GM15510 (cell line): ENCODE data around the gene AIP.

Experiments used
- POLR2A ChIP-seq: IDR thresholded peaks from 3 replicates; pipeline ENCODE4 v1.6.1; 2011; ENCODE audit warnings: borderline replicate concordance; ENCODE audit not compliant: insufficient read length; ENCODE audit errors: extremely low read depth

Gene AIP

DNA sequence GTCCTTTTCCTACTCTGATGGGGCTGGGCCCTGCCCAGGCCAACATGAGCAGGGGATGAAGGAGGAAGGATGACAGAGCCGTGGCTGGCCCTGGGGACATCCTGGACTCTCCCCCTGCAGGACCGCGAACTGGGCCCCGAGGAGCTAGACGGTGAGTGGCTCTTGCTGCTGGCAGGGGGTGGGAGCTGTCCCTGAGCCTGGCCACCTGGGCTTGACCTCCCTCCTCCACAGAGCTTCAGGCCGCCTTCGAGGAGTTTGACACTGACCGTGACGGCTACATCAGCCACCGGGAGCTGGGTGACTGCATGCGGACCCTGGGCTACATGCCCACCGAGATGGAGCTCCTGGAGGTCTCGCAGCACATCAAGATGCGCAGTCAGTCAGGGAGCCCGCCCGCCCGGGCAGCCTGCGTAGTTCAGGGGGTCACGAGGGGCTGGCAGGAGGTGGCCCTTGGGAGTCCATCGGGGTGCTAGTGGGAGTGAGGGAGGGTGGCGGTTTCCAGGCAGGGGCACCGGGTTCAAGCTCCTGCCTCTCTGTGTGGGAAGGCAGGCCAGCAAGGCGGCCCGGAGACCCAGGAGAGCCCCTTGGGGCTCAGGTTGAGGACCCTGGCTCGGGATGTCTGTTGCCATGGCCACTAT lies 26.6 kb upstream of the AIP start:
- no peak for TF ChIP-seq POLR2A

DNA sequence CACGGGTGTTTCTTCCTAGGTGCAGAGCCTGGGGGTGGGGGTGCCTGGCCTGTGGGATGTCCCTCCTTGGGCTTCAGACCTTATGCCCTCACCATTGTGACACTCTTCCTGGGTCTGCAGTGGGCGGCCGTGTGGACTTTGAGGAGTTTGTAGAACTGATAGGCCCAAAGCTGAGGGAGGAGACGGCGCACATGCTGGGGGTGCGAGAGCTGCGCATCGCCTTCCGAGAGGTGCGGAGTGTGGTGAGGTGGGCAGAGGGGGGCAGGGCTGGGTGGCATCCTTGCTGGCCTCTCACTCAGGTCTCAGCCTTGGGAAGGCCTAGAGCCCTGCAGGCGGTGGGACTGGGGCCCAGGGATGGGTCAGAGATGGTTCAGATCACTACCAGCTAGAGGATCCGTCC lies 25.4 kb upstream of the AIP start:
- no peak for TF ChIP-seq POLR2A

DNA sequence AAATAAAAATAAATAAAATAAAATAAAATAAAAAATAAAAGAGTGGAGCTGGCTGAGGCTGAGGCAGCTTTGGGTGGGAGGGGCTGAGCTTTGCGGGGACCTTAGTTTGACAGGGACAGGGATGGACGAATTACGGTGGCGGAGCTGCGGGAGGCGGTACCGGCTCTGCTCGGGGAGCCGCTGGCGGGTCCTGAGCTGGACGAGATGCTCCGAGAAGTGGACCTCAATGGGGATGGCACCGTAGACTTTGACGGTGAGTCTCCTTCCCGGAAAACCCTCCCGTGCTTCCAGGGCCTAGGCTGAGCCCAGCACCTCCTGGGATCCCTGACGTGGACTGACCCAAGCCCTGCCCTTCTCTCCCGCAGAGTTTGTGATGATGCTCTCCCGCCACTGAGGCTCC lies 24.6 kb upstream of the AIP start:
- no peak for TF ChIP-seq POLR2A

DNA sequence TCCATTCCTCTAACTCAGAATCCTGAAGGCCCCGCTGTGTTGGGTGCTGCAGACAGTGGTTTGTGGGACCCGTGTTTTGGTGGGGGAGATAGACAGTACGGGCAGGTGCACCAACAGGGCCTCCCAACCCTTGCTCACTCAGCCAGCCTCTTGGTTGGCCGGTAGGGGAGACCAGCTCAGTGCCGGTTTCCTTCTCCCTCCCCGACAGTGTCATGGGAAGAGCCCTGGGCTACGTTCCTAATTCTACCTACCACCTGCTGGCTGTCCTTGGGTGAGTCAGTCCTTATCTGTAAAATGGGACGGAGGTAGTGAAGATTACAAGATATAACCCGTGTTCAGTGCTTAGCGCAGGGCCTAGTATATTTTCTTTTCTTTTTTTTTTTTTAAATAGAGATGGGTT lies 19.6 kb upstream of the AIP start:
- no peak for TF ChIP-seq POLR2A

DNA sequence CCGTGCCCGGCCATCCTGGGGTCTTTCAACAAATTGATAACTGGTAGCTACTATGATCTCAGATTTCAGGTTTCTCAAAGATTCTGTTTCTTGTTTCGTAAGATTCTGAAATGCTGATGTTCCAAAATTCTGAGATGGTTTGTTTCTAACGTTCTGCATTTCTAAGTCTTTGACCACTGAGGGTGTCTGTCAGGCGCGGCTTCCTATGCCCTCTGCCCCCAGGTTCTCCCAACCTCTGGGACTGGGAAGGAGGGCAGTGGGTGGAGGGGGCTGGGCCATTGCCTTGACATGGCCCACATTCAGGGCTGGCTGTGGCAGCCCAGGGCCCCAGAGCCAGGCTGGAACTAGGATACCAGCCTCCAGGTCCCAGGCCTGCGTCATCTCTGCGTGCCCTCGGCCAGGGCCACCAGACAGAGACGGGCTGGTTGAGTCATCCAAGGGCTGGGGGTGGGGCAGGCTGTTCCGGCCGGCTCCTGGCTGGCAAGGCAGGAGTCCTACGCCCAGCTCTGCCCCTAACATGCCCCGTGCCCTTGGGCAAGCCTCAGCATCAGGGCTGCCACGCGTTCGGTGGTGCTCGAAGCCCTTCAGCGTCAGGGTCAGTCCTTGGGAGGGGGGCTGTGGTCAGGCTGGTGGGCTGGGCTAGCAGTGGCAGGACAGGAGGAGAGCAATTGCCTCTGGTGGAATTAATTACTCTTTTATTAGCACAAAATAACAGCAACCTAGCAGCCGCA lies 19.0 kb upstream of the AIP start:
- no peak for TF ChIP-seq POLR2A

DNA sequence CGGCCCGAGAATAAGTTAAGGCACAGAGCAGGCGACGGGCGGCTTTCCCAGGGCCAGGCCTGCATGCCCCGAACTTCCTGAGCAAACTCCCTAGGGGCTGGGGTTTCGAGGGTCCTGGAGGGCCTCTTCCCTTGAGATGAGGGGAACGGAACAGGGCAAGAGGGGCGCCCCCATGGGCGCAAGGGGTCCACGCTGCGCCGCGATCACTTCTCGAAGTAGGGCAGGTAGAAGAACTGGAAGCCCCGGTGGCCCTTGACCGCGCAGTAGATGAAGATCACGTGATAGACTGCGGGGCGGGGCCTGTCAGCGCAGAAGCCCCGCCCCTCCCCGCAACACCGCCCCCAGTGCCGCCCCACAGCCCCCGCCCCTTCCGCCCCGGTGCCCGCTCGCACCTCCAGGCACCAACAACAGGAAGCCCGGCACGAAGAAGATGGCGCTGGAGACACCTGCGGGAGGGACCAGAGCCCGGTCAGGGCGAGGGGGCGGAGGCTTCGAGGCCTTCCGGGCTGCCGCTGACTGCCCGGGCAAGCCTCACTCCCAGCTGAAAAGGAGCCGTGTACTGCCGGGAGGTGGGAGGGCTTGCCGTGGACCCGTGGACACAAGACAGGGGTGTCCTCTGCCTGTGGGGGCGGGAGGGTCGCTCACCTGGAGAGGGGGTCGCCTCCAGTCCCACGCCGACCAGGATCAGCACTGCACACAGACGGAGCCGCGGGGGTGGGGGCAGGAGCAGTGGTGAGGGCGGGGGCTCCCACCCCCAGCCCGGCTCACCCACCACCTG lies 18.2 kb upstream of the AIP start:
- peak; percentile 77 for TF ChIP-seq POLR2A

DNA sequence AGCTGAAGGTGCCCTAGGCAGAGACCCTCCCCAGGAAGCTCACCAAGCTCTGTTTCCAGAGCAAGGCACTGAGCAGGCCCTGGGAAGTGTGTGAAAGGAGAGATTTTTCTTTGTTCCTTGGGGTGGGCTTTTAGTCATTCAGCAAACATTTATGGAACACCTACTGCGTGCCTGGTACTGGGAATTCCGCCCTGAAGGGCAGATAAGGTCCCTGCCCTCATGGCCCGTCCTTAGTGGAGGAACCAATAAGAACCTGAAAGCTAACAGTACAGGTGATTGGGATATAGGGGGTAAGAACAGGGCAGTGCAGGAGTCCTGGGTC lies 17.7 kb upstream of the AIP start:
- TF ChIP-seq POLR2A = no peak

DNA sequence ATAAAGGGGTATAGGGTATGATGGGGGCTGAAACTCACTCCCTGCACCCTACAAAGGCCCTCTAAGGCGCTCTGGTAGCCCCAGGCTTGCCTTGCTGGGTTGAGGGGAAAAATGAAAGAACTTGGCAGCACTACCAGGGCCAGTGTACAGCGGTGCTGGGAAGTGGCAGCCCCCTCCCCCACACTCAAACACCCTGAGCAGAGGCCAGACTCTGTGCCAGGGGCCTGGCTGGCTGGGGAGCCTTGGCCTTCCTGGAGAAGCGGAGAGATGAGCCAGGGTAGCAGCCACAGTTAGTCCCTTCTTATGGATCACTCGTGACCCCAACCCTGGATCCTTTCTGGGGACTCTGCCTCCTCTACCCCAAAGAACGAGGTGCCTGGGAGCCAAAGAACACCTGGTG lies 16.5 kb upstream of the AIP start:
- no peak for TF ChIP-seq POLR2A

DNA sequence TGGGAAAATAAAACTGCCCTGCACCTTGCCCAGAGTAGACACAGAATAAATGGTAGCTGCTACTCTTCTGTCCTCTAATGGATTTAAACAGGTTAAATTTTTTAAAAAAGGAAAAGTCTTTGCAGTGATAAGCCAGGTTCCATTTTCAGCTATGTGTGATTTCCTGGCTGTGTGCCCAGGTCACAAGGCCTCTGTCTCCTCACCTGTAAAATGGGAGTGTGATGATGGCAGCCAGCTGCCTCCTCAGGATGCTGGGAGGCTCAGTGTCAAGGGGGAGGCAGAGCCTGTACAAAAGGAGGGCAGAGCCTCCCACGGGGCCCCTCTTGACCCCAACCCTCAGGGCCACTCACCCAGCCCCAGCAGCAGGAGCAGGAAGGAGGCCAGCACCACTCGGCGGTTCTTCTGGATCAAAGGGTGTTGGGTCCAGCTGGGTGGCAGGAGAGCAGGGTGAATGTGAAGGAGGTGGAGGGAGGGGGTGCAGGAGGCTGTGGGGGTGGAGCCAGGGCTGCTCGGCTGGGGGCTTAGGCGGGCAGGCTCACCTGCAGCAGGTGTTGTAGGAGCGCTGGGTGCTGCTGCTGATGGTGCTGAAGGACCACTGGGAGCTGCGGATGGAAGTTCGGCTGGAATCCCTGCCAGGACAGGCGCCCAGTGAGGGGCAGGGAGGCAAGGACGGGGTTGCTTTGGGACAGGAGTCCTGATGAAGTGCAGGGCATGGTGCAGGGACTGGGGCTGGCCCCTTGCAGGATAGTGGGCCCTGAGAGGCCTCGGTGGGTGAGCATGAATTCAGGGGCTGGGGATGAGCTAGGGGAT lies 15.7 kb upstream of the AIP start:
- TF ChIP-seq POLR2A = peak; percentile 16

DNA sequence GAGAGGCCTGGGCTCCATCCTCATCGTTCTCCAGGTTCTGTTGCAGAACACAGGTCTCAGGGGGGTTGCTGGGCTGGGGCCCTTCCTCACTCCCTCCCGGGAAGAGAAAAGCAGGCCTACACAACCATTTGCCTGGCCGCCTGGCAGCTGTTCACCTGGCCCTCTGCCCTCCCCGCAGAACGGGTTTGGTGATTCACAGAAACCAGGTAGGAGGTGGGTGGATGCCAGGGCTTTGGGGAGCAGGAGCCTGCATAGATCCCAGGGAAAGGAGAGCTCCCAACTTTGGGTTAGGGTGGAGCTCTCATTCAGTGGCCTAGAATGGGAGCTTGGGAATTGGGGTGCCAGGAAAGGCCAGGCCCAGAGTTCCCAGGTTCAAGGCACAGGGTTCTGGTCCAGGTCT lies 14.8 kb upstream of the AIP start:
- TF ChIP-seq POLR2A = no peak

DNA sequence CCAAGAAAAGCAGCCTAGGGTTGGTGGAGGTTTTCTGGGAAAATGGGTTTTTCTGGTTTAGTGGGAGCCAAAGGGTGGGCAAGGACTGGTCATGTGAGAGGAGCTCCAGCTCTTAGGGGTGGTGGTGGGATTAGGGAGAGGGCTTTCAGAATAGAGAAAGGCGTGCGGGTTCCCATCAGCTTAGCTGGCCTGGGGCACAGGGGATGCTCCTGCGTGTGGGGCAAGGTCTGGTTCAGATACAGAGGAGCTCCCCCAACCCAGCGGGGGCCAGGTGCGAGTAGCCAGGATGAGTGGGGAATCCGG lies 14.4 kb upstream of the AIP start:
- TF ChIP-seq POLR2A = no peak

DNA sequence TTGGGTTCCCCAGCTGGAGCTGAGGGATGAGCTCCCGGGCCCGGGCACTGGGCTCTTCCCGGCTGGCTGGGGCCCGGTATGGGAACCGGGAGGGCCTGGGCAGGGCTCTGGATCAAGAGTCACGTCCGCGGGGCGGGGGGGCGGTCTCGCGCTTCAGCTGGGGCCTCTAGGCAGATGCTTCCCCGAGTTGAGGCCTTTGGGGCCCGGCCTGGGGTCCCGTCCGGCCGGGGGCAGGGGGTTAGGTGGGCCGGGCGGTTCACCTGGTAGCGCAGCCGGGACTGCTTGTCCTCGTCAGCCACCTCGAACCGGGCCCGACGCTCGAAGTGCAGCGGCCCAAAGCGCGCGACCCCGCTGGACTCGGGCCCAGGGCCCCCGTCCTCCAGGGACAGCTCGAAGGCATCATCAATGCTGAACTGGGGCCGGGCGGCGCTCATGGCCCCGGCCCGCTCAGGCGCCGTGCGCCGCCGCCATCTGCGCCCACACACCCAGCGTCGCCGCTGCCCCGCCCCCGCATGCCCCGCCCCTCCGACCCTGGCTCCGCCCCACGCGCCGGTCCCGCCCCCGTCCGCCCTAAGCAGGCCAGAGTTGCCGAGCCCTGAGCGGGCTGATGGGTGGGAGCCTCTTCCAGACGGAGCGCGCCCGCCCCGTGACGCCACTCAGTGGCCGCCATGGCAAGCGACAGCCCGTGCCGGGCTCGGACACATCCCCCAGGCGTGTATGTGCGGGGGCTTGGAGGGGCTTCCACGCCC lies 13.9 kb upstream of the AIP start, which contains the start of gene TMEM134:
Gene TMEM134 (minus strand): TSS at position 493 of the 749 bp plus-strand sequence. CDS start 59 bp downstream, at position 434.
- TF ChIP-seq POLR2A = peak; percentile 88

DNA sequence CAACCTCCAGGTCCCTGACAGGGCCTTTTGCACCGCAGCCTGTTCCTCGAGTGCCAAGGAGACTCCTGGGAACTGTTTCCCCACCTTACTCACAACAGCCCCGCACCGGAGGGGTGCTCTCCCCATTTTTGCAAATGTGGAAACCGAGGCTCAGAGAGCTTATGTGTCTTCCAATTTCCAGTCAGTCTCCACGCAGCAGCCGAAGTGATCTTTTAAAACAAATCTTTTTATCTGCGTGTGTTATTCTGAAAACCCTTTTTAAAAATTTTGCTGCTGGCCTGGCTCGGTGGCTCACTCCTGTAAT lies 13.4 kb upstream of the AIP start:
- TF ChIP-seq POLR2A = no peak

DNA sequence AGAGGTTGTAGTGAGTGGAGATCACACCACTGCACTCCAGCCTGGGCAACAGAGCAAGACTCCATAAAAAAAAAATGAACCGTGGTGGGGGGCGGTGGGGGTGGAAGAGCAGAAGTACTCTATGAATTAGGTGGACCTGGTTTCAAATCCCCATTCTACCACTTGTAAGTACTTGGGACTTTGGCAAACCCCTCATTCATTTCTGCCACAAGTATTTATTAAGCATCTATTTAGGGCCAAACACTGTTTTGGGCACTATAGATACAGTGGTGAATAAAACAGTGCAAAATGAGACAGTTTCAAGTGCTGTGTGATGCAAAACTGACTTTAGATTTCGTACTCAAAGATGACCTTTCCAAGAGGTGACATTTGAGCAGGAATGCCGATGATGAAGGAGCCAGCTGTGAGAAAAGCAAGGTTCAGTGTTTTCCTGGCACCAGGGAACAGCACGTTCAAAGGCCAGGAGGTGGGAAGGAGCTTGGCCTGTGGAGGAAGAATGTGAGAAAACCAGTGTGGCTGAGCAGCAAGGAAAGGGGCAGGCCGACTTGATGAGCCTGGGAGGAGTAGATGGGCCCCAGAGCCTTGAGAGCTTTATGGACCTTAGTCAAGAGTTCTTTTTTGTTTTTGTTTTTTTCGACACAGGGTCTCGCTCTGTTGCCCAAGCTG lies 12.4 kb upstream of the AIP start:
- no peak for TF ChIP-seq POLR2A
